GM12873 (cell line): ENCODE measurements around the gene COL3A1.

ENCODE experiments used
- TF ChIP-seq, protein P1 (sequence below): IDR thresholded peaks from 2 replicates; pipeline ENCODE4 v1.5.1; 2012; ENCODE audit warnings: low read depth, mild to moderate bottlenecking, moderate library complexity, low read length, control low read depth; ENCODE audit not compliant: insufficient read depth; ENCODE audit errors: missing control alignments

COL3A1 gene

DNA sequence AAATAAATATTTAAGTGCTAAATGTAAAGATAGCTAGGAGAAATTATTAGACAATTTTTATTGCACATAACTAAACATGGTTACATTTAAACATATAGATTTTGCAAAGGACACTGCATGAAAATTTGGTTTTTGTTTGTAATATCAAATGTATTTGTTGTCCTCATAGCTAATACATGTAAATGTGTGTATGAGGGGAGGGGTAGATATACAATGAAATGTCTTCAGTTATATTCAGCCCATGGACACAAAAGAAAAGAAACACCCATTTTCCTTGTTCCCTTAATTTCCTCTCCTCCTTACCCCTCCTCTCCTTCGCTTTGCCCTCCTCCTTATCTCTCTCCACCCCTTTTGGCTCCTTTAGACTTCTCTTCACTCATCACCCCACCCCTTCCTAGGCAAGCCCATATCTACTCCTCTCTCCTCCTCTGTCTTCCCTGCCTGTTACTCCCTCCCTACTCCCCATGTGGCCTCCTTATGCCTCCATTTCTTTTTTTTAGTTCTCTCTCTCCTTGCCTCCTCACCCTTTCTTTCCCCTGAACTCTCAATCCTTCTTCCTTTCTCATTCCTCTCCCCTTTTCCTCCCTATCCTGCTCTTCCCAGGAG is 1.4 kb downstream of the COL3A1 start:
- TF ChIP-seq, protein P1, sequence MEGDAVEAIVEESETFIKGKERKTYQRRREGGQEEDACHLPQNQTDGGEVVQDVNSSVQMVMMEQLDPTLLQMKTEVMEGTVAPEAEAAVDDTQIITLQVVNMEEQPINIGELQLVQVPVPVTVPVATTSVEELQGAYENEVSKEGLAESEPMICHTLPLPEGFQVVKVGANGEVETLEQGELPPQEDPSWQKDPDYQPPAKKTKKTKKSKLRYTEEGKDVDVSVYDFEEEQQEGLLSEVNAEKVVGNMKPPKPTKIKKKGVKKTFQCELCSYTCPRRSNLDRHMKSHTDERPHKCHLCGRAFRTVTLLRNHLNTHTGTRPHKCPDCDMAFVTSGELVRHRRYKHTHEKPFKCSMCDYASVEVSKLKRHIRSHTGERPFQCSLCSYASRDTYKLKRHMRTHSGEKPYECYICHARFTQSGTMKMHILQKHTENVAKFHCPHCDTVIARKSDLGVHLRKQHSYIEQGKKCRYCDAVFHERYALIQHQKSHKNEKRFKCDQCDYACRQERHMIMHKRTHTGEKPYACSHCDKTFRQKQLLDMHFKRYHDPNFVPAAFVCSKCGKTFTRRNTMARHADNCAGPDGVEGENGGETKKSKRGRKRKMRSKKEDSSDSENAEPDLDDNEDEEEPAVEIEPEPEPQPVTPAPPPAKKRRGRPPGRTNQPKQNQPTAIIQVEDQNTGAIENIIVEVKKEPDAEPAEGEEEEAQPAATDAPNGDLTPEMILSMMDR: no peak

DNA sequence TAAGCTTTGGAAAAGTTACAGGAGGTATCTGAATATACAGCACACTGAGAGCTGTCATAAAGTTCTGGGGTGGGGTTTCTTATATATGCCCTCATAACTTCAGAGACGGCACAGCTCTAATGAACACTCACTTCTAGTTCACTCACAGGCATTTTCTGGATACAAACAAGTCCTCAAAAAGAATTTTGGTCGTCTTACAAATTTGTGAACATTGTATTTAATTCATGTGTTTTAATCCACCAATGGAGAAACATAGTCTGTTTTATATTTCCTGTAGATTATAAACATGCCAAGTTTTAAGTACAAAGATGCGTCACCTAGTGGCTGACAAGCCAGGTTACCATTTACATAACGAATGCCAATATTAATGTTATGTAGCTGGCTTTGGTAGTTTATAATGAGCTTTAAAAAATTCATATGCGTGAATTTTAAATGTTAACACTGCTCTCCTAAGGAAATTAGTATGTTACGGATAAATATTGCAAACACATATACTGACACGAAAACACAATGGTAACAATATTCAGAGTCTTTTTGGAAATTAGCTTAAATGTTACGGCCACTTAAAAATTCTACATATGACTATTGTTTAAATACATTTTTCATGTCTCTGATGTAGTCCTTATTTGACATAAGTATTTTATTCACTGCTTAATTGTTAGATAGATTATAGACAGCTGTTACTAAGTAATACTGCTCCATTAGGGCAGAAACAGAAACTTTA is 2.5 kb downstream of the COL3A1 start:
- TF ChIP-seq, protein P1: no peak

DNA sequence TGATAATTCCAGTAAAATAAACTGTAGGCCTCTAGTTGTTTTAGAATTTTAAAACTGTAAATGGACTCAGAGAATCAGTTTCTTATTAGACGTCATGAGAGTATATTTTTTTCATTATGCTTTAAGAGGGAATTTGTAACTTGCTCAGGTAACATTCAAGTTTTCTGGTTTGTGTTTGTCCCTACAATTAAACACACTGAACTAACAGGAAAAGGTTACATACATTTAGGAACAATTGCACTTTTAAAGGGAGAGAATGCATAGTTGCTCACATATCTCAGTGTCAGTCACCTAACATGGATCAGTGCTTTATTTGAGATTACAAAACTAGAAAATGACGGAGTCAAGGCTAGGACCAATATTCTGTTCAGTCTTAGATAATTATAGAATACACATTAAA is 3.1 kb downstream of the COL3A1 start:
- TF ChIP-seq, protein P1: no peak

DNA sequence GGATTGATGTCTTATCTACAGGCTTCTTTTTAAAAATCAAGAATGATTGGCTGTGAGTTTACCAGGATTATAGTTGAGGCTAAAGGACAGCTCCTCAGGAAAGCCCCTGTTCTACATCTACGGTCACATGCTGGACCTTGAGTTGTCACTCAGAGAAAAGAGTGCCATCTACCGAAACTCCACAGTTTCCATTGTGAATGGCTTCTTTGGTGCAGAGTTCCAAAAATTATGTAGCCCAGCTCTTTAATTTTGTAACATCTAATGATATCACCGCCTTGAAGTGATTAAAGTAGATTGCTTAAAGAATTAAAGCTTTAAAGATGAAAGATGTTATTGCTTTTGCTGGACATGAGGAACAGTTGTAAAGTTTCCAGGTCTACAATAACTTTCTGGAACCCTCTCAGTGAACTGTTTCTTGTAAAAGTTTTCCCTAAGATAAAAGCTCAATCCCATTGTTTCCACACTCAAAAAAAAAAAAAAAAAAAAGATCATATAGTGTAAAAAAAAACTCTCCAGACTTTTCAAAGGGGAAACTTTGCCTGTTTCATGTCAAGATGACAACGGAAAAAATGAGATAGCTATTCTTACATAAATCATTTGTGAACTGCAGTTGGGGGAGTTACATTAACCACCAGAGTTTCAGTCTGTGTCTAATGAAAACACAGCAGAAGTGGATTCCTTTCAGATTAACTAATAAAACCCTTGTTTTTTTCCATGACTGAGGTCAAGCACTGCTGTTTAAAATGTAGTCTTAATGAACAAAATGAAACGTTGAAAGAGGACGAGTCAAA is 4.3 kb downstream of the COL3A1 start:
- TF ChIP-seq, protein P1: peak; percentile 33

DNA sequence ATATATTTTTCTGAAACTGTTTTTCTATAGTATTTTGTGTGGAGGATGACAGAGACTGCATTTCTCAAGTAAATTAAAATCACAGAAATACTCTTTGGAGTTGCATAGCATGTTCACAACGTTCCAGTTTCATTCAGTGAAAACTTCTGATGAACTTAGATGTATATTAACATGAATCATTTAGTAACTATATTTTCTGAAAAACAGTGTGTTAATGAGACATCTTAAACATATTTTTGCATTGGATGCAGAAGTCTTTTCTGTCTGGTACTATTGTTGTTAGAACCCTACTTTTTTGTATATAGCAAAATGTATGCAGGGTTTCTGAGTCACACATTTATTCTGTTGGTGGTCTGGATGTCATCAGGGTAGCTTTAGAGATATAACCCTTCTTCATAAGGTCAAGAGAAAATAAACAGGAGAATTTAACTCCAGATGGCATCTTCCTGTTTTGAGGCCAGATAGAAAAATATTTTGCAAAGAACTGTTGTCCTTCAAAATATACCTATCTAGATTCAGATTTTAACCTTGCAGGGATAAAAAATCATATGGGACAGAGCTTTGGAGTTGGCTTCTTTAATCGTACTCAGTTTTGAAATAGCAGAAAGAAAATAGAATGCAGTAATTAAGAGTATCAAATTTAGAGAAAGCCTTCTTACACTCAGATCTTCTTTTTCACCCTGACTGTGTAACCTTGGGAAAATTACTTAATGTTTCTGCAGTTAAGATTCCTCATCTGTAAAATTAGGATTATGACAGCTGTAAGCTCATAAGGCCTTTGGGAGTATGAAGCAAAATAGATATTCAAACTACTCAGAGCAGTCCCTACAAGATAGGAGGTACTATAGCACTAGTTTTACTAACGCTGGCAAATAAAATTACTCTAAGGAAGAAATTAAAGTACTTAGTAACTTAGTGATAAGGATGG is 5.3 kb downstream of the COL3A1 start:
- TF ChIP-seq, protein P1: no peak

DNA sequence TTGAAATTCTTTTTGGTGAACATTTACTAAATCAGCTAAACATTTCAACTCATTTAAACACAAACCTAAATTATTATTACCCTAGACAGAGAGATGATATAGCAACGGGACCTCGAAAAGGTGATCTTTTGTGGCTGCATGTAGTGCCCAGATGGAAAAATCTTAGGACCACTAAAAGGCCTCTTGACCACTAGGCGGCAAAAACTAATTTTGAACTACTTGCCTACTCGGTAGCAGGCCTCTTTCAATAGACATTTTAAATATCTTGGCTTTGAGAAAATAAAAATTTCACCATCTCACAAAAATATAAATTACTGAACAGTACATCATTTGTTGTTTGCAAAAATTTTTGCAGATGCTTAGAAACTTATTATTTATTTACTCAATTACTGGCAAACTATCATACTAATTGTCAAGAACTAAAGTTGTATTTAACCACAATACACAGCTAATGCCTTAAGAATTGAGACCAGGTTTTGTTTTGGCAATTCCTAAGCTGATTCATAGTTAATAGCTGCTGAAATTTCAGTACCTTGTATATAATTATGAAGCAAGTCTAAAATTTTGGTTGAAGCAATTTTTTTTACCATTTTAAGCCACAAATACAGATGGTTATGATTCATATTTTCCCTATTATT is 9.4 kb downstream of the COL3A1 start:
- TF ChIP-seq, protein P1: no peak
